Central memory CD4-positive, alpha-beta T cell (primary cell): ENCODE measurements around the gene NANOS2.
"Not testable (repeated sequence)": the region's sequence is repeated elsewhere in the genome, so short reads cannot be mapped to it uniquely, and the experiment has no call there.

Experiments
- DNase-seq: peaks from one replicate; pipeline ENCODE4 v3.0.0; 2022

Gene NANOS2

DNA sequence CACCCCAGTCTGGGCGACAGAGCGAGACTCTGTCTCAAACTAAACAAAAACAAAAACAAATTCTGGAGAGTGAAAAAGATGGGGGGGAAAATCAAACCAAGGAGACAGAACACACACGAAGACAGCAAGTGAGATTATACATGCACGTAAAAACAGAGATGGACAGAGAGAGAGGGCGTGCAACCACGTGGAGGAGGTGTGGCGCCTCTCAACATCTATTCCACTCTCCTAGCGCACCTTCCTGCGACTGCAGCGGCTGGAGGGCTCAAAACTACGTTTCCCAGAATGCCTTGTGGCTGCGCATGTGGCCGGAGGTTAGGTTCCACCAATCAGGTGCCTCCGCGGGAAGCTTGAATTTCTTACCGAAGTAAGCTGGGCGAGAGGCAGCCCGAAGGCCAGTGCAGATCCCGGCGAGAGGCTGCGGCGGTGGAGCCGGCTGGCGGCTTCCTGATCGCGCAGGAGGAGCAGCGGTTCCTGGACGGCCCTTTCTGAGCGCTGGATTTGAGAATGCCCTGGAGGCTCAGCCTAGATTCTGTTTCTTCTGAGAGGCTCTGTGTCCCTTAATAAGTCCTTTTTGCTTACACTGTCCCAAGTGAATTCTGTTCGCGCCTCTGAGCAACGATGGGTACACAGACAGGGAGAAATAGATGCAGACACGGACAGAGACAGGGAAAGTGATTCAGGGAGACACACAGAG lies 13.1 kb upstream of the NANOS2 start:
- peak; percentile 82 for DNase-seq

DNA sequence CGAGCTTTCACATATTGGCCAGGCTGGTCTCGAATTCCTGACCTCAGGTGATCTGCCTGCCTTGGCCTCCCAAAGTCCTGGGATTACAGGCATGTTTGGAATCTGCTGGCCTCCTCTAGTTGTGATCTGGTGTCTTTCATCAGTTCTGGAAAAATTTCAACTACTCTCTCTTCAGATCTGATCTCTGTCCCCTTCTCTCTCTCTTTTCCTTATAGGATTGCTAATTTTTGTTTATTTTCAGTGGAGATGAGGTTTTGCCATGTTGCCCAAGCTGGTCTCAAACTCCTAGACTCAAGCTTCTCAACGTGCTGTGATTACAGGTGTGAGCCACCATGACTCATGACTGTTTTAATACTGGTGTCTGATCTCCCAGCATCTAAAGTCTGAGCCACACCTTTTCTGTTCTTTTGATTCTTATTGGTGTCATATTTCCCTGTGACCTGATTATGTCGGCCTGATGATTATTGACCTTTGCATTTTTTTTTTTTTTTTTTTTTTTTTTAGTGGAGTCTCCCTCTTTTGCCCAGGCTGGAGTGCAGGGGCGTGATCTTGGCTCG lies 10.4 kb upstream of the NANOS2 start:
- DNase-seq, result no peak

DNA sequence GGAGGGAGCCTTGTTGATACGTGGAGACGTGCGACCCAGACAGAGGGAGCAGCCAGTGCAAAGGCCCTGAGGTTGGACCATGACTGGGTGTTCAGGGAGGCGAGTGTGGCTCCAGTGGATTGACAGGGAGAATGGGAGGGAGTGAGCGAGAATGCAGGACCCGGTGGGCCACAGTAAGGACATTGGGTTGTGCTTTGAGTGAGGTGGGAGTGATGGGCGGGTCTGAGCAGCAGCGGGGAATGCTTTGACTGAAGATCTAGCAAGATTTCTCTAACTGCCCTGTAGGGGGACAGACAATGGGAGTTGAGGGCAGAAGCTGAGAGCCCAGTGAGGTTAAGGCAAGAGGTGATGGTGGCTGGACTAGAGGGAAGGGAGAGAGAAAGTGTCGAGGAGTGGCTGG lies 7.7 kb upstream of the NANOS2 start:
- DNase-seq, result no peak

DNA sequence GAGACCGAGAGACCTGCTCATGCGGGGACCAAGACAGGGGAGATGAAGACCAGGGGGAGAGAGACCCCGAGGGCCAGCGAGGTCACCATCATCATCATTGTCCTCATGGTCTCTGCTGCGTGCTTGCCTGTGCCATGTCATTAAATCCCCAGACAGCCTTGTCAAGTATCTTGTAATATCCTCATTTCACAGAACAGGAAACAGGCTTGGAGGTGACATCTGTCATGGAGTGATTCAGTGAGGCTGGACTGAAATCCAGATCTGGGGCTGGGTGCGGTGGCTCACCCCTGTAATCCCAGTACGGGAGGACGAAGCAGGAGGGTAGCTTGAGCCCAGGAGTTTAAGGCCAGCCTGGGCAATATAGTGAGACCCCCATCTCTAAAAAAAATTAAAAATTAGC lies 5.9 kb upstream of the NANOS2 start:
- no peak for DNase-seq

DNA sequence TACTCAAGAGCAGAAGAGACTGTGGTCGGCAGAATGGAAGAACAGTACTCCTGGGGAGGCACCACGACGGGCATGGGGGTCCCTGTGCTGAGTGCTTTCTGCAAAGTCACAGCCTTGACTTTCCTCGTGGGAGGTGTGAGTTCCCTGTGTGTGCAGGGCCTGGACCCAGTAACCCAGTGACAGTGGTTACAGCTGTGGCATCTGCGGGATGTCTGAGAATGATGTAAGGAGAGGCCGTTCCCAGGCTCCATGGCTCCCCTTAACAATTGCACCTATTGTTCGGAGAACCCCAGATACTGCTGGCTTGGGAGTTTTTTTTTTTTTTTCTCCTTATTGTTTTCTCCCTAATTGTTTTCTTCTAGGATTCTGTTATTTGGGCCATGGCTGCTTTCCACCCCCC lies 5.1 kb upstream of the NANOS2 start:
- no peak for DNase-seq

DNA sequence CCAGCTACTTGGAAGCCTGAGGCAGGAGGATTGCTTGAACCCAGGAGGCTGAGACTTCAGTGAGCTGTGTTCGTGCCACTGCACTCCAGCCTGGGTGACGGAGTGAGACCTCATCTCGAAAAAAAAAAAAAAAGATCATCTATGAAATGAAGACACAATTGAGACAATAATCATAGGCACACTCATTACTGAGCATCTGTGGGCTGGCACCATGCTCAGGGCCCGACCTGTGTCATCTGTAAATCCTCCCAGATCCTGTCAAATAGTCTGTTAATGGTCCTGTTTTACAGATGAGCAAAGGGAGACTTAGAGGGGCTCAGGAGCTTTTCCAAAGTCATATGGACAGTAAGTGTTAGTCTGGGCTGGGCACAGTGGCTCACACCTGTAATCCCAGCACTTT lies 4.1 kb upstream of the NANOS2 start:
- no peak for DNase-seq

DNA sequence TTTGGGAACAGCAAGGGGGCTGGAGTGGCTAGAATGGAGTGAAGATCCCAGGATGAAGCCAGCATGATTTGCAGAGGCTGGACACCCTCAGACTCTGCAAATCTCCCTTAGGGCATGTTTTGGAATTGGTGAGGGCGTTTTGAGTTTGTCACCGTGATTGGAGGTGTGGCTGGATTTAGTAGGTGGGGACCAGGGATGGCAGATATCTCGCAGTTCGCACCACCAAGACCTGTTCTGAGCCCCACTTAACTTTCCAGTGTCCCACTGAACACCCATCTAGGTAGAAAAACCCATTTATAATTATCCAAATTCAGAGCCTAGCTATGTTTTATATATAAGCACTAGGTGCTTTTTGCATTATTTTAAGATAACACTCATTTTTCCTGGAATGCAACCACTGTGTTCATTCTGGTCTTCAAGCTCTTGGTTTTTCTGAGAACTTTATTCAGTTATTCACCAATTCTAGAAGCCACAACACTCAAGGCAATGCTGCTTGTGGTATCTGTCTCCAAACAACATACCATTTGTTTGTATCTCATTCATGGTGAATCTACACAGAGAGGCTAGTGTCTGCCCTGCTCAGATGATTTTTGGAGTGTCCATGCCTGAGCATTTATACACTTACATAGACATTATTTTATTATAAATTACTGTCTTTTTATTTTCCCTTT lies 3.0 kb upstream of the NANOS2 start:
- DNase-seq, result no peak

DNA sequence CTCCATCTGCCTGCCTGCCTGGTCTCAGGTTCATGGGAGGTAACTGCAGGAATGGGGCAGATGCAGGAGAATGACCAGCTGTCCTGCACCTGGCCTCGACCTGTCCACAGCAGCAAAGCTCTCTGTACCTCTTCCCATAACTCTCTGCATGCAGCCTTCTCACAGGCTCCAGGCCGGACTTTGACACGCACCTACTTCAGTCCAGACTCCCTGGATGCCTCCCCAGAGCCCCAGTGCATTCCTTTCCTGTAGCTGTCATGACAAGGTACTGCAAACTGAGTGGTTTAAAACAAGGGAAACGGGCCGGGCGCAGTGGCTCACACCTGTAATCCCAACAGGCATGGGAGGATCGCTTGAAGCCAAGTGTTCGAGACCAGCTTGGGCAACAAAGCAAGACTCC lies 3.3 kb downstream of the NANOS2 start:
- no peak for DNase-seq

DNA sequence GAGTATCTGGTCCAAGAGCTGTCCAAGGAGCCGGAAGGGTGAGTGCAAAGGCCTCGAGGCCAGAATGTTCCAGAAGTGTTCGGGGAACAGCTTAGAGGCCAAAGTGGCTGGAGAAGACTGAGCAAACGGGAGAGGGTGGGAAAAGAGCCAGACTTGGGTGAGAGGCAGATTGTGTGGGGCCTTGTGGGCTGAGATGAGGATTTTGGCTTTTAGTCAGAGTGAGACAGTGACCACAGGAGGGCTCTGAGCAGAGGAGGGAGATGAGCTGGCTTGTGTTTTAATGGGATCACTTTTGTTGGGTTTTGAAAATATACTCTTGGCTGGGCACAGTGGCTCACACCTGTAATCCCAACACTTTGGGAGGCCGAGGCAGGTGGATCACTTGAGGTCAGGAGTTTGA lies 5.6 kb downstream of the NANOS2 start:
- DNase-seq, result no peak

DNA sequence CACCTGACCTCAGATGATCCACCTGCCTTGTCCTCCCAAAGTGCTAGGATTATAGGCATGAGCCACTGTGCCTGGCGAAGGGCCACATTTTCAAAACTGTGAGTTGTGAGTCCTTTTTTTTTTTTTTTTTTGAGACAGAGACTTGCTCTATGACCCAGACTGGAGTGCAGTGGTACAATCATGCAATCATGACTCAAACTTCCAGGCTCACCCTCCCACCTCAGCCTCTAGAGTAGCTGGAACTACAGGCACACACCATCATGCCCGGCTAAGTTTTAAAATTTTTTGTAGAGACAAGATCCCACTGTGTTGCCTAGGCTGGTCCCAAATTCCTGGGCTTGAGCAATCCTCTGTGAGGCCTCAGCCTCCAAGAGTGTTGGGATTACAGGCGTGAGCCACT lies 8.4 kb downstream of the NANOS2 start:
- no peak for DNase-seq

DNA sequence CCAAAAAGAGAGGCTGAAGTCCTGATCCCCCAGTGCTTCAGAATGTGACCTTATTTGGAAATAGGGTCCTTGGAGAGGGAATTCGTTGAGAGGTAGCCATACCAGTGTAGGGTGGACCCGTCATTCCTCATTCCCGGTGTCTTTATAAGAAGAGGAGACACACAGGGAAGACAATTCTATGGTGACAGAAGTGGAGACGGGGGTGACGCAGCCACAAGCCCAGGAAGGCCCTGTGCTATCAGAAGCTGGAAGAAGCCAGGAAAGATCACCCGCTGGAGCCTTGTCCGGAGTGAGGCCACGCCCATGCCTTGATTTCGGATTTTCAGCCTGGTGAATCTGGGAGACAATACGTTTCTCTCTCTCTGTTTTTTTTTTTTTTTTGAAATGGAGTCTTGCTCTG lies 9.6 kb downstream of the NANOS2 start:
- DNase-seq, result no peak

DNA sequence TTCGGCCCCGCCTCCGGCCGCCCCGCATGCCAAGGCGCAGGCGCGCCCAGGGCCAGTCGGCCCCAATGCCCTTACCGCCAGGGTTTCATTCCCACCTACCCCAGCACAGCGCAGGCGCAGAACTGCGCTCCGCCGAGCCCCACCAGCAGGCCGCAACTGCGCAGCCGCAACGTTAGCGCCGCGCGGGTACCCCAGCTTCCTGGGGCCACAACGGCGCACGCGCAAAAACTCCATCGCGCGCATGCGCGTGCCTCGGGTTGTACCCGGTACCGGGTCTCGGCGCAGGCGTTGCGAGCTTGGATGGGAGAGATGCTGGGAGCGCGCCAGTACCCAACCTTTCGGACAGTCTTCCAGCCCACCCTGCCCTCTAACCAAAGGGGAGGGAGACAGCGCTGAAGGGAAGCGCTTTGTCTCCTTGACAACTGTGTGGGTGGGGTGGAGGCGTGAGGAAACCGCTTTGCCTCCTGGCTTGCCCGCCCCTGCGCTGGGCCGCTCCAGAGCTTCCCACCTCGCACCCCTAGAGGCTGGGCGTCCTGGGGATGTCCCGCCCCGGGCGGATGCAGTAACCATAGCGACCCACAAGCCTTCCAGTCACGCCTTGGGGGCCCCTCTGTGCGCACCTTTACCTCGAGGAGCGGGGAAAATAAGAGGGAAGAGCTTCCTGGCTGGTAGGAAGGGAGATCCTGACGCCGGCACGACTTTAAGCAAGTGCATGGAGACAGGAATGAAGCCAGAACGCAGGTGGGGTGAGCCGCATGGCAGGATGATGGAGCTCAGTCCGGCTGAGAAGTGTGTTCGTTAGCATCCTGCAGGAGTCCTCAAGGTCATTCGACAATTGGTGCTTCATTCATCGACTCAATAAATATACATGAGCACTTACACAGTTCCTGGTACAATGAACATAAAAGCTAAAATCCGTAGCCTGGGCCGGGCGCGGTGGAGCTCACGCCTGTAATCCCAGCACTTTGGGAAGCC lies 11.6 kb downstream of the NANOS2 start:
- peak; percentile 99 for DNase-seq

DNA sequence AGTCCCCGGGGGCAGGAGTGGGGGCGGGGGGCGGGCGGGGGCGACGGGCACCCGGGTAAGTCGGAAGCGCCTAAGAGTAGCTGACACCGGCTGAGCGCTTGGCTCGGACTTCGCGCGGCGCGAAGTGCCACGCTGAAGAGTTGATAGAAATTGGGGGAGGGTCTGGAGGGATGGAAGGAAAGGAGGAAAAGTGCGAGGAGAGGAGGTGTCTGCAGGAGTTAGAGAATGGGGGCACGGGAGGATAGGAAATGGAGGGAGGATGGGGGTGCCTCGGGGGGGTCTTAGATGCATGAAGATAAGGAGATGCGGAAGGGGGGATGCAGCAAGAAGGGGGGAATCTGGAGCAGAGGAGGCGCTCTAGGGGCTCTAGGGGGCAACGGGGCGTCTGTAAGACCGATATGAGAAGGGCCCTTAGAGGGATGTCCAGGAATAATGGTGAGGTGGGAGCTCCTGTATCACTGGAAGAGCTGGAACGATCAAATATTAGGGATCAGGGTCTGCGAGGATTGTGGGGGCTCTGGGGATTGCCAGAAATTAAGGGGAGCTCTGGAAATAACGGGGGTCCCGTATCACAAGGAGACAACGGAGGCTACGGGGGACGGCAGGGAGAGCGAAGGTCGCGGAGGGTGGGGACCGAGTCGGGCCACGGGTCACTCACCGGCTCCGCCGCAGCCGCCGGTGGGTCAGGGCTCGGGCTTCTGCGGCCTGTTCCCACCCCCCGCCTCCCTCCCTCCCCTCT lies 12.5 kb downstream of the NANOS2 start, which contains the start of gene MYPOP:
Gene MYPOP (minus strand): TSS at position 702 of the 739 bp plus-strand sequence. CDS start 840 bp downstream, outside the sequence.
- DNase-seq, result no peak

DNA sequence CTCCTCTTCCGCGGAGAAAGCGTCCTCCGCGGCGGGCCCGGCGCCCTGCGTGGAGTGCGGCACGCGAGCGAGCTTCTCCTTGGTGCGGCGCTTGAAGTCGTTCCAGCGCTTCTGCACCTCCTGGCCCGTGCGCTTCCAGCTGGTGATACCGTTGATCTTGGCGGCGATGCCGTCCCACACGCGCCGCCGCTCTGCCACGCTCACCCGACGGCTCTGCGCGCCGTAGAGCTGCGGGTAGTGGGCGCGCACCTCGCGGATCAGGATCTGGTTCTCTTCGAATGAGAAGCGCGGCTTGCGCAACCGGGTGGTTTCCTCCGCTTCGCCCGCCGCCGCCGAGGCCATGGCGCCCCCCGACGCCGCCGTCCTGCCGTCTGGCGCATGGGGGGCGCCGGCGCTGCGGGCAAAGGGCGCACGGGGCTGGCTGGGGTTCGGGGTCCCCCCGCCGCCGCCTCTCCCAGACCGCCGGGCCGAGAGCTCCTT lies 13.1 kb downstream of the NANOS2 start:
- peak; percentile 3 for DNase-seq

DNA sequence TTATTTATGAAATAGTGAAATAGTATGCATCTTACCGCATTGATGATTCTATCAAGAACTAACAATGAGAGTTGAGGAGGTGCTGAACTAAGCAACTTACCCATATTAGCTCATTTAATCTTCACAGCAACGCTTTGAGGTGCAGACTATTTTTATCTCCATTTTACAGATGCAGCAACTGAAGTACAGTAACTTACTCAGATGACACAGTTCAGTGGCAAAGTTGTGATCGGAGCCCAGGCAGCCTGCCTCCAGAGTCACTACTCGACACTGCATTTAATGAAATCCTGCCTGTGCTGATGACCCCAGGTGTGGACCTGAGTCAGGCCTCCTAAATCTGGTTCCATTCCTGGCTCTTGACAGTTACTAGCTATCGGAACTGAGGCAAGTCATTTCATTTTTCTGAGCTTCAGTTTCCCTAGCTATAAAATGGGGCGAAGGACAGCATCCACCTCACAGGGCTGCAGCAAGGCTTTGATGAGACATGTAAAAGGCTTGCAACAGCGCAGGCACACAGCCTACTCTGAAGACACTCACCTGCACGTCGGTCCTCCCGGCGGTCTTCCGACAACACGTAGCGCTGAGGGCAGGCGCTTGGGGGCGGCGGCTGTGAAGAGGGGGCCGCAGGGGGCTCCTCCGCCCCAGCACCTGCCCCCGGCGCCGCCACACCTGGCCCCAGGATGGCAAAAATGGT lies 13.7 kb downstream of the NANOS2 start:
- DNase-seq, result no peak

DNA sequence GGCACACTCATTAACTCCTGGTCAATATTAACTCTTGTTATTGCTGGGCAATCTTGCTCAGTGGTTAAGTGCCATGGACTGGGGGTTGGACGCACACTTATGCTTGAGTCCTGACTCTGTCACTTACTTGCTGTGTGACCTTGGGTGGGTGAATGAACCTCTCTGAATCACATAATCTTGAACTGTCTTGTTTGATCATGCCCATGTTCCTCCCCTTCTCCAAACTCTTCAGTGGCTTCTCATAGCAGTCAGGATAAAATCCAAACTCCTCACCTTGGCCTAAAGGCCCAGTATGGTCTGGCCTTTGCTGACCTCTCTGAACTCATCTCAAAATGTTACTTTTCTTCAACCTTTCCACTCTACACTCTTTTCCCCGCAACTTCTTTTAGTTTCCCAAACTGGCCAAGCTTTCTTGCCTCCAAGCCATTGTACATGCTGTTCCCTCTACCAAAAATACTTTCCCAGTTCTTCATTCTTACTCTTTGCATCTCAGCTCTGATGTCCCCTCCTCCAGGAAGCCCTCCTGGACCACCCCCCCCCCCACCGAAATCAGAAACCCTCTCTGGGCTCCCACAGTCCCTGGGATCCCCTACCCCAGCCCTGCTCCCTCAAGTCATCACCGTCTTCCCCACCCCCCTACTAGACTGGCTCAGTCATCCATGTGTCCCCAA lies 14.5 kb downstream of the NANOS2 start:
- DNase-seq, result no peak

DNA sequence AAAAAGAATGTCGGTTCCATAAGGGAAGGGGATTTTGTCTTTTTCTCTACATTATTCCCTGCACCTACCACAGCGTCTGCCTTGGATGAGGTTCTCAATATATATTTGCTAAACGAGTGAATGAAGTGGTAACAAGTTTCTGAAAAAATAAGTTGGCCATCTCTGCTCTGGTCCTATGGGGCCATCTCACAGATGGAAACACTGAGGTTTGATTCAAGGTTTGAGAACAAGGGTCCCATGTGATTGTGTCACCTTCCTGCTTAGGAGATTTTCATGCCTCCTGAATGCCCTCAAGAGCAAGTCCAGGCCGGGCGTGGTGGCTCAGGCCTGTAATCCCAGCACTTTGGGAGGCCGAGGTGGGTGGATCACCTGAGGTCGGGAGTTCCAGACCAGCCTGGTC lies 15.3 kb downstream of the NANOS2 start:
- no peak for DNase-seq

DNA sequence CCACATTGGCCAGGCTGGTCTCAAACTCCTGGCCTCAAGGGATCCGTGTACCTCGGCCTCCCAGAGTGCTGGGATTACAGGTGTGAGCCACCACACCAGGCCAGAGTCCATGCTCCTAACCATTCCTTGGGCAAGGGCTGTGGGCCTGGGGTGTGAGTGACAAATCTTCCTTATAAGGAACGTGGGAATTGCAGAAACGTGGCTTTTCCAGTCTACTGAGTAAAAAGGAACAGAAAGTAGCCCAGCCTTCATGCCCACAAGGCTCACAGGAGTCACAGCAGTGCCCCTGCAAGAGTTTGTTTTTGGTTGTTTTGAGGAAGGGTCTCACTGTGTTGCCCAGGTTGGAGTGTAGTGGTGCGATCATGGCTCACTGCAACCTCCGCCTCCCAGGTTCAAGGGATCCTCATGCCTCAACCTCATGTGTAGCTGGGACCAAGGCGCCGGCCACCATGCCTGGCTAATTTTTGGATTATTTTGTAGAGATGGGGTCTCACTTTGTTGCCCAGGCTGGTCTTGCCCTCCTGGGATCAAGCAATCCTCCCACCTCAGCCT lies 17.2 kb downstream of the NANOS2 start:
- no peak for DNase-seq

DNA sequence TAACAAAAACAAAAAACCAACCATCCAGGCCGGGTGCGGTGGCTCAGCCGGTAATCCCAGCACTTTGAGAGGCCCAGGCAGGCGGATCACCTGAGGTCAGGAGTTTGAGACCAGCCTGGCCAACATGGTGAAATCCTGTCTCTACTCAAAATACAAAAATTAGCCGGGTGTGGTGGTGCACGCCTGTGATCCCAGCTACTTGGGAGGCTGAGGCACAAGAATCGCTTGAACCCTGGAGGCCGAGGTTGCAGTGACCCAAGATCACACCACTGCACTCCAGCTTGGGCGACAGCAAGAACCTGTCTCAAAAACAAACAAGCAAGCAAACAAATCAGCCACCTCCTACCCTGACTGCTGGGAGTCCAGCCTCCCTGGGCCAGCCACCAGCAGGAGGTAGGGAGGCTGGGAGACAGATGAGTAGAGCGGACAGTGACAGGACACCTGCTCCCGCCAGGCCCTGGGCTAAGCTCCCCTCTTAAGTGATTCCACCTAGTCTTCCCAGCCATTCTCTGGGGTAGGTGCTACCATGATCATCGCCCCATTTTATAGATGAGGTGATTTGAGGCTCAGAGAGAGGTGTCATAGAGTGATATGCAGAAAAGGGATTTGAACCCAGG lies 18.5 kb downstream of the NANOS2 start:
- DNase-seq, result not testable (repeated sequence)

DNA sequence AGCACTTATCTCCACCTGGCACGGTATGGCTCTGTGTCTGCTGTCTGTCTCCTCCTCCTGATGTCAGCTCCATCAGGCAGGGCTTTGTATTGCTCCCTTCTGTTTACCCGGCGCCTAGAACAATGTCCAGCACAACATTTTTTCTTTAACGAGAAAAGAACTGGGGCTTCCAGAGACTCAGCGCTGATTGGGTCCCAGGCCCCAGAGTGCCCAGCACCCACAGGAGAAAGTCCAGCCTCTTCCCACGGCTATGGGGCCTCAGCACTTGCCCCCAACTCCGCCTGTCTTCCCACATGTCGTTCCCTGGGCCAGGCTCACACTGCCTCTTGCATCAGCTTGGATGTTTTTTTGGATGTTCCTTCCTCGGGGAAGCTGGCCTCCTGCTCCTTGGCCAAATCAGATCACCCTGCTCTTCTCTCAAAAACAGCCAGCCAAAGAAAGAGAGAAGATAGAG lies 19.0 kb downstream of the NANOS2 start:
- no peak for DNase-seq
